Ramos (cell line): Measurements from ENCODE around the gene HECTD4.
"Not testable (repeated sequence)": the region's sequence is repeated elsewhere in the genome, so short reads cannot be mapped to it uniquely, and the experiment has no call there.

Experiments used
- in situ Hi-C: fragments of 300-500 bp; cut with MboI; formaldehyde crosslinking; loops from one replicate; pipeline ENCODE4 v1.14.3; 2022; ENCODE audit warnings: low sequenced_read_pairs; ENCODE audit not compliant: unreplicated experiment

Gene HECTD4

GRCh38 chr12:112166051-112167015 is 215.9 kb downstream of the HECTD4 start:
- in situ Hi-C loops = no loop called here

GRCh38 chr12:112165624-112166023 is 216.6 kb downstream of the HECTD4 start:
- in situ Hi-C loops = no loop called here

DNA sequence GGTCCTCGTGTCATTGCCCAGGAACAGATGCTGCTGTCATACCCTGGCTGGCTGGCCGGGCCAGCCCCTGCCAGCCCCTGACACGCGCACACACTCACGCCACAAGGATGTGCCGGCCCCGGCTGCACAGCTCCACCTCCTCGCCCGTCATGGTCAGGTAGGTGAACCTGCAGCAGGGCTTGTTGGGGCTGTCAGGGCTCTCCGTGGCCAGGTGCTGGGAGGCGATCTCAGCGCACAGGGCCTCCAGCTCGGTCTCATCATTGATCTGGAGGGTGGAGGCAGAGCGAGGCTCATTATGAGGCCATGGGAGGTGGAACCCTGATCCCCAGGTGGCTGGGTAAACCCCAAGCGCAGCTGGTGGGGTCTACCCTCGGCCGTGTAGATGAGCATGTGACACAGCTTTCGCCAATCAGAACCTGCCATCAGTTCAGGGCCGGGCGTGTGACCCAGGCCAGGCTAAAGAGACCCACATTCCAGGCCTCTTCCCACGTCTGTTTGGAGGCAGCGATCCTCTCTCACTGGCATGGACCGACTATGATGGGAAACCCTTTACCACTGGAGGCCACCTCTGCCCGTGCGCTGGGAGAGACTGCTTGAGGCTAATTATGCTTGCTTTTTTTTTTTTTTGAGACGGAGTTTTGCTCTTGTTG is 218.1 kb downstream of the HECTD4 start:
- in situ Hi-C loops = no loop called here

- in situ Hi-C loops = no loop called here
Measured at GRCh38 chr12:112163471-112163991, 218.7 kb downstream of the HECTD4 start.

DNA sequence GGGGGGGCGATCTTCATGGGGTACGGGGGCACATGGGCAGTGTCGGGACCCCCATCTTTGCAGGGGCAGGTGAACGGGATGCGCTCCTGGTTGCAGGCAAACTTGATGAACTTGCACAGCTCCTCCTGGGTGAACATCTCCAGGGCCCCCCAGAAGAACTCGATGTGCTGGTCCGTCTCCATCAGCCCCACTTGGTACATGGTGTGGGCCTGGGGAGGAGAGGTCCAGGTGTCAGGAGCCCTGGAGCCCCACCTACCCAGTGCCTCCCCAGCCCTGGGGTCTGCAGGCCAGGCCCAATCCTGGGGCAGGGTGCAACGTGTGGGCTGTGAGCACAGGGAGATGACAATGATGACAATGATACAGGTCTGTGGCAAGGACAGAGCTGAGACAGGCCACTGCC is 219.2 kb downstream of the HECTD4 start:
- in situ Hi-C loops = no loop called here

- in situ Hi-C loops = no loop called here
Measured at GRCh38 chr12:112162241-112162790, 219.9 kb downstream of the HECTD4 start.

GRCh38 chr12:112161711-112162110 is 220.5 kb downstream of the HECTD4 start:
- in situ Hi-C loops = no loop called here

DNA sequence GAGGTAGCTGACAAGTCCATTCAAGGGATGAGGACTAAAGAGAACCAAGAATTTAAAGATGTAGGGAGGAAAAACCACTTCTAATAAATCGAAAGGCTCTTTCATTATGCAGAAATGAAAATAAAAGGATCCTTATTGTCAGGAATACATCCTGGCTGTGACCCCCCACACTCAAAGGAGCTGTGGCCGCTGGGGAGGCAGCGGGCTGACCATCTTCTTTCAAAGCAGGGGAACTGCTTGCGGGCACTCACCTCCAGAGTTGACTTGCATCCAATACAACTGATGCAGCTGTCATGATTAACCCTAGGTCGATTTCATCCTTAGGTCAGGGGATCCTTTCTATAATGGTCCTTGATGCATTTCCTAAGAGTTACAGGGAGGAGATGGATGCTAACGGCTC is 221.6 kb downstream of the HECTD4 start:
- in situ Hi-C loops = no loop called here

DNA sequence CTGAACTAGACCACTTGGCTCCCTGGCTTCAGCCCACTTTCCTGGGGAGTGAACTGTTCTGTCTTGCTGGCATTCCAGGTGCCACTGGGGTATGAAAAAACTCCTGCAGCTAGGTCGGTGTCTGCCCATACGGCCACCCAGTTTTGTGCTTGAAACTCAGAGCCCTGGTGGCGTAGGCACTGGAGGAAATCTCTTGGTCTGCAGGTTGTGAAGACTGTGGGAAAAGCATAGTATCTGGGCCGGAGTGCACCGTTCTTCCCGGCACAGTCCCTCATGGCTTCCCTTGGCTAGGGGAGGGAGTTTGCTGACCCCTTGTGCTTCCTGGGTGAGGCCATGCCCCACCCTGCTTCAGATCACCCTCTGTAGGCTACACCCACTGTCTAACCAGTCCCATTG is 223.1 kb downstream of the HECTD4 start:
- in situ Hi-C loops = no loop called here

GRCh38 chr12:112158461-112159145 is 223.6 kb downstream of the HECTD4 start:
- in situ Hi-C loops = not testable (repeated sequence)

DNA sequence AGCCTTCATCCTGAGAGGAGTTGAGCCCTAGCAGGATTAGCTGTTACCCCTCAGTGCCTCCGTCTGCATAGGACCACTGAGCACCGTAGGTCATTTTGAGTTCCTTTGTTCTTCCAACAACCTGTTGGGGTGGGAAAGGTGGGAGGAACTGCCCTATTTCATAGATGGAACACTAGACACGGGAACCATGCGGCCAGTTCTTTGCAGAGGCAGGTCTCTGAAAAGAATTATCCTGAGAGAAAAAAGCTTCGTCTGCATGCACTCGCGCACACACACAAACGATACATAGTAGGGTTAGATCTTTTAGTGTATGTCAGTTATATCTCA is 228.4 kb downstream of the HECTD4 start:
- in situ Hi-C loops = no loop called here

DNA sequence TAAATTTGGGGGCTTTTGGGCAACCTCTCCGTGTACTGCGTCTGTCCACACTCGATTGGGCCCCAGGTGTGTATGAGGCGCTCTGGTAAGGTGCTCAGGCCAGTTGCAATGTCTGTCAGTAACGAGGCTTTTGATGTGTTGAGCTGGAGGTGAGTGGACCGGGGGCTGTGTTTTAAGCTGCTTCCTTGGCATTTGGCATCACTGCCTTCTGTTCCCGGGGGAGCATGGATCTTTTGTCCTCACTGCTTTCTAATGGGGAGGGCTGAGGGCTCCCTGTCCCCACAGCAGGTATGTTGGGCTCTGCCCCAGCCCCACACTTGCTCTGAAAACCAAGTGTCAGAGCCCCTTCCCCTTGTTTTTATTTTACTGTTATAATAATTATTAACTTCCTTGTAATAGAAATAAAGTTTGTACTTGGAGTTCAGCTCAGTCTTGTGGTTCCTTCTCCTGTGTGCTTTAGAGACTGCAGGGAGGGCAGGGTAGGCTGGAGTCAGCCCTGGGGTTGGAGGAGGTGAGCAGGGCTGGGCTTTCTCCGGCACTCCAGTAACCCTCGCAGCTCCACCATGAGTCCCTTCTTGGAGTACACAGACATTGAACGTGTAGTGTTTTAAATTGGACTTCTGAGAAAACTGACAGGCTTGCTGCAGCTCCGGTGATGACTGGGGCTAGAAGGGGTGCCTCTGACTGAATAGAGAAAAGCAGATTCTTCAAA is 228.9 kb downstream of the HECTD4 start:
- in situ Hi-C loops = no loop called here

GRCh38 chr12:112151766-112152541 is 230.3 kb downstream of the HECTD4 start:
- in situ Hi-C loops = no loop called here

DNA sequence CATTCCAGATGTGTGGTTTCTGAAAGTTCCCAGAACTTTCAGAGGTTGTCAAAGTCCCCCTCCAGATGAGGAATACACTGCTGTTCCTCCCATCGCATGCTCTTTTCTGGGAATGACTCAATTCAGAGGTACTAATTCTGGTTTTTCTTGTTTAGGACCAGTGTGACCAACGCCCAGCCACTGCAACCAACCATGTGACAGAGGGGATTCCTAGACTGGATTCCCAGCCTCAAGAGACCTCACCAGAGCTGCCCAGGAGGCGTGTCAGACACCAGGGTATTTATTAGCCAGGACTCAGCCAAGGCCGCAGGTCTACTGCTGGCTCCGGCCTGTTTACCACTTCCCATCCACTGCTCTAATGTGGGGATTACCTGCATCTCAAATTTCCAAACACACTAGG is 232.6 kb downstream of the HECTD4 start:
- in situ Hi-C loops = no loop called here

- in situ Hi-C loops = no loop called here
Measured at GRCh38 chr12:112148031-112148513, 234.2 kb downstream of the HECTD4 start.

DNA sequence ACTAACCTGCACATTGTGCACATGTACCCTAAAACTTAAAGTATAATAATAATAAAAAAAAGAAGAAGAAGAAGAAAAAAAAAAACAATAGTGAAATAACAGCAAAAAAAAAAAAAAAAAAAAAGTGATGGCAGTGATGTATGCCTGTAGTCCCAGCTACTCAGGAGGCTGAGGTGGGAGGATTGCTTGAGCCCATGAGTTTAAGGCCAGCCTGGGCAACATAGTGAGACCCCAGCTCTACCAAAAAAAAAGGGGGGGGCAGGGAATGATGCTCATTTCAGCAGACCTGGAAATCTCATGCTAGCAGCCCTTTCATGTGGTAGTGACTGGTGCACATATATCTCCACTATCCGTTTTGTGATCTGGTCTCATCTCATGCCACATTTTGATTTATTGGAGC is 236.1 kb downstream of the HECTD4 start:
- in situ Hi-C loops = no loop called here

GRCh38 chr12:112140728-112141127 is 241.5 kb downstream of the HECTD4 start:
- in situ Hi-C loops = no loop called here

- in situ Hi-C loops = no loop called here
Measured at GRCh38 chr12:112134731-112135130, 247.5 kb downstream of the HECTD4 start.

GRCh38 chr12:112133418-112133817 is 248.8 kb downstream of the HECTD4 start:
- in situ Hi-C loops = no loop called here
